H1 (cell line): ENCODE results near the gene RAD51B. TPM values are rescaled to one million over a fixed set of nuclear protein-coding genes. Genes with fewer than 3 reads are reported as not detected.

Experiments used
- CTCF ChIA-PET: fragments of 300-600 bp; sonication (Branson Sonifier 250); formaldehyde crosslinking; loops from one replicate; lab custom pipeline; 2021; ENCODE audit not compliant: partially characterized antibody; lab: Charles Lee
- POLR2A ChIA-PET: fragments of 300-600 bp; sonication (Branson Sonifier 250); formaldehyde crosslinking; loops from one replicate; lab custom pipeline; 2021; ENCODE audit warnings: inconsistent platforms; ENCODE audit not compliant: partially characterized antibody; lab: Charles Lee
- DNase-seq, 2 experiments: peaks; one replicate each; pipeline versions ENCODE4 v3.0.0 to v3.0.0-alpha.2; 2010 to 2022; ENCODE audit warnings: low spot score in 2 of 2, low read depth in 1 of 2, mixed read lengths in 1 of 2
- FAIRE-seq: peaks from 2 replicates; lab custom pipeline; 2011; peaks lifted over from hg19 to GRCh38; lab: Jason Lieb, UNC
- H2AFZ ChIP-seq: 2 replicates; pipeline ENCODE4 v1.8.1; 2012; ENCODE audit warnings: low read length, inconsistent platforms
- H2AK5ac ChIP-seq: 2 replicates; pipeline ENCODE4 v1.6.1; 2013; ENCODE audit warnings: low read depth, low read length
- H2BK120ac ChIP-seq: replicated peaks from 2 replicates; pipeline ENCODE3; 2013; ENCODE audit warnings: low read depth, low read length, inconsistent platforms
- H2BK12ac ChIP-seq: 2 replicates; pipeline ENCODE4 v1.6.1; 2013; ENCODE audit warnings: low read depth, low read length
- H2BK15ac ChIP-seq: 2 replicates; pipeline ENCODE4 v1.6.1; 2013; ENCODE audit warnings: low read length
- H2BK20ac ChIP-seq: 2 replicates; pipeline ENCODE4 v1.6.1; 2013; ENCODE audit warnings: low read length
- H2BK5ac ChIP-seq: 2 replicates; pipeline ENCODE4 v1.6.1; 2013; ENCODE audit warnings: low read depth, low read length
- H3K14ac ChIP-seq: 2 replicates; pipeline ENCODE4 v1.6.1; 2013; ENCODE audit warnings: inconsistent platforms; ENCODE audit not compliant: insufficient read length
- H3K18ac ChIP-seq: 2 replicates; pipeline ENCODE4 v1.6.1; 2013; ENCODE audit warnings: low read length; ENCODE audit errors: extremely low read depth
- H3K23ac ChIP-seq: 2 replicates; pipeline ENCODE4 v1.6.1; 2013; ENCODE audit warnings: inconsistent platforms; ENCODE audit not compliant: insufficient read length
- H3K23me2 ChIP-seq: 2 replicates; pipeline ENCODE4 v1.6.1; 2013; ENCODE audit warnings: low read depth, low read length
- H3K27ac ChIP-seq: 2 replicates; pipeline ENCODE4 v1.6.1; 2011; ENCODE audit warnings: low read depth, low read length, inconsistent platforms
- H3K27me3 ChIP-seq, 4 experiments: replicated peaks in 1 of 4; 1 replicate in 1 of 4; 2 replicates in 3 of 4; pipeline versions ENCODE4 v1.6.1 to v1.8.1; 2011 to 2013; ENCODE audit warnings: low read length in 3 of 4, mild to moderate bottlenecking in 3 of 4, inconsistent platforms in 2 of 4, mixed read lengths in 2 of 4, moderate library complexity in 1 of 4; ENCODE audit not compliant: control insufficient read depth in 3 of 4, insufficient read depth in 3 of 4; ENCODE audit errors: extremely low read depth in 1 of 4
- H3K36me3 ChIP-seq, 4 experiments: 2 replicates each; pipeline versions ENCODE4 v1.6.1 to v1.8.1; 2011 to 2013; ENCODE audit warnings: mild to moderate bottlenecking in 4 of 4, low read length in 3 of 4, moderate library complexity in 2 of 4, control low read depth in 1 of 4, inconsistent platforms in 1 of 4; ENCODE audit not compliant: insufficient read depth in 4 of 4, control insufficient read depth in 2 of 4
- H3K4ac ChIP-seq: replicated peaks from 2 replicates; pipeline ENCODE3; 2013; ENCODE audit warnings: low read length, low read depth, mixed read lengths, inconsistent platforms; ENCODE audit not compliant: insufficient read length
- H3K4me1 ChIP-seq, 4 experiments: replicated peaks in 1 of 4; 1 replicate in 1 of 4; 2 replicates in 3 of 4; pipeline versions ENCODE4 v1.6.1 to v1.8.1; 2011 to 2013; ENCODE audit warnings: low read length in 3 of 4, inconsistent platforms in 2 of 4, mixed read lengths in 1 of 4; ENCODE audit not compliant: insufficient read depth in 4 of 4, control insufficient read depth in 3 of 4
- H3K4me2 ChIP-seq, 2 experiments: 2 replicates each; pipeline versions ENCODE4 v1.6.1 to v1.8.1; 2011 to 2013; ENCODE audit warnings: low read depth in 2 of 2, low read length in 2 of 2, control low read depth in 1 of 2, inconsistent platforms in 1 of 2, mild to moderate bottlenecking in 1 of 2; ENCODE audit not compliant: insufficient read depth in 1 of 2
- H3K4me3 ChIP-seq, 4 experiments: fragments of 200-600, 300-600 bp in 1 of 4; sonication (generic), shearing (Covaris generic), sonication (Bioruptor Twin) in 1 of 4; 2 replicates each; pipeline versions ENCODE4 v1.5.1 to v1.8.1; 2011 to 2016; ENCODE audit warnings: low read length in 4 of 4, low read depth in 3 of 4, control low read depth in 2 of 4, inconsistent platforms in 2 of 4, mild to moderate bottlenecking in 2 of 4, mixed read lengths in 1 of 4, moderate library complexity in 1 of 4; ENCODE audit not compliant: insufficient read depth in 2 of 4; ENCODE audit errors: extremely low read depth in 1 of 4
- H3K56ac ChIP-seq: replicated peaks from 2 replicates; pipeline ENCODE3; 2013; ENCODE audit warnings: low read depth, mild to moderate bottlenecking, mixed read lengths, low read length, inconsistent platforms; ENCODE audit not compliant: insufficient read length
- H3K79me1 ChIP-seq: 2 replicates; pipeline ENCODE4 v1.6.1; 2013; ENCODE audit warnings: low read depth, low read length, control low read depth
- H3K79me2 ChIP-seq, 2 experiments: 2 replicates each; pipeline versions ENCODE4 v1.6.1 to v1.8.1; 2012 to 2013; ENCODE audit warnings: low read length in 2 of 2, mild to moderate bottlenecking in 2 of 2, inconsistent platforms in 1 of 2; ENCODE audit not compliant: insufficient read depth in 2 of 2, control insufficient read depth in 1 of 2
- H3K9ac ChIP-seq, 4 experiments: replicated peaks in 1 of 4; 1 replicate in 1 of 4; 2 replicates in 3 of 4; pipeline versions ENCODE4 v1.6.1 to v1.8.1; 2011 to 2013; ENCODE audit warnings: low read depth in 3 of 4, low read length in 3 of 4, control low read depth in 2 of 4, mild to moderate bottlenecking in 2 of 4, moderate library complexity in 2 of 4, inconsistent platforms in 1 of 4; ENCODE audit errors: extremely low read depth in 1 of 4
- H3K9me3 ChIP-seq, 2 experiments: 2 replicates each; pipeline versions ENCODE4 v1.6.1 to v1.8.1; 2012 to 2013; ENCODE audit warnings: mild to moderate bottlenecking in 2 of 2, moderate library complexity in 2 of 2, control low read depth in 1 of 2, inconsistent platforms in 1 of 2, low read depth in 1 of 2, low read length in 1 of 2, mixed read lengths in 1 of 2; ENCODE audit not compliant: insufficient read depth in 2 of 2
- H4K20me1 ChIP-seq, 2 experiments: replicated peaks in 1 of 2; 2 replicates each; pipeline versions ENCODE3 to v1.8.1; 2011 to 2013; ENCODE audit warnings: inconsistent platforms in 2 of 2, low read length in 2 of 2, mild to moderate bottlenecking in 1 of 2; ENCODE audit not compliant: insufficient read depth in 2 of 2, control insufficient read depth in 1 of 2
- H4K5ac ChIP-seq: 2 replicates; pipeline ENCODE4 v1.6.1; 2013; ENCODE audit warnings: low read length, low read depth, mixed read lengths, inconsistent platforms; ENCODE audit not compliant: insufficient read length
- H4K8ac ChIP-seq: 2 replicates; pipeline ENCODE4 v1.8.0; 2013; ENCODE audit warnings: mild to moderate bottlenecking, moderate library complexity, low read length, inconsistent platforms; ENCODE audit not compliant: insufficient read depth; ENCODE audit errors: extremely low read depth
- H4K91ac ChIP-seq: replicated peaks from 2 replicates; pipeline ENCODE3; 2013; ENCODE audit warnings: low read length, mixed read lengths, inconsistent platforms; ENCODE audit not compliant: insufficient read length
- NRF1 ChIP-seq: IDR thresholded peaks from 2 replicates; pipeline ENCODE4 v1.6.1; 2011; ENCODE audit warnings: mild to moderate bottlenecking, low read depth, low read length, improper control_type of control experiment
- TBP ChIP-seq: IDR thresholded peaks from 2 replicates; pipeline ENCODE4 v1.6.1; 2011; ENCODE audit warnings: low read depth, low read length, improper control_type of control experiment
- WGBS, 2 experiments: shearing (Covaris generic) in 1 of 2; methylation state at CpG; one replicate each; pipeline versions ENCODE4 v1.1.6 to v1.1.7; 2013 to 2015; ENCODE audit warnings: low lambda C conversion rate in 2 of 2, mixed read lengths in 2 of 2, inconsistent platforms in 1 of 2, low coverage in 1 of 2, missing lambda C conversion rate in 1 of 2; ENCODE audit not compliant: insufficient replicate concordance in 2 of 2, insufficient coverage in 1 of 2, insufficient read length in 1 of 2; ENCODE audit errors: extremely low coverage in 1 of 2, missing lambda C conversion rate in 1 of 2; 5-methylcytosine and 5-hydroxymethylcytosine counted together
- polyA plus RNA-seq, 7 experiments: library from polyadenylated mRNA; depleted of rRNA in 3 of 7; stranded (reverse) in 5 of 7; unstranded in 2 of 7; fragments of >200 nt in 5 of 7; fragments of 200-250 nt in 2 of 7; gene quantifications; 1 replicate in 5 of 7; 2 replicates in 1 of 7; 4 replicates in 1 of 7; pipeline versions ENCODE4 v1.2.1 to v1.2.3, GENCODE V29; 2011 to 2013; ENCODE audit warnings: missing spikeins in 2 of 7, mixed read lengths in 2 of 7
- total RNA-seq: library from RNA; stranded (reverse); fragmentation: NEBNext Ultra II Directional; extraction: Animal tissue kit (Norgen Biotek cat#: 25700); gene quantifications from 2 replicates; pipeline ENCODE4 v1.2.1, GENCODE V29; 2021

The RAD51B gene
- total and polyA plus RNA-seq, 2 of the 8 experiments (the other 6 are each of a cell fraction or from before 2014, with no cell fraction given), result 3.9 to 14.9 TPM

DNA sequence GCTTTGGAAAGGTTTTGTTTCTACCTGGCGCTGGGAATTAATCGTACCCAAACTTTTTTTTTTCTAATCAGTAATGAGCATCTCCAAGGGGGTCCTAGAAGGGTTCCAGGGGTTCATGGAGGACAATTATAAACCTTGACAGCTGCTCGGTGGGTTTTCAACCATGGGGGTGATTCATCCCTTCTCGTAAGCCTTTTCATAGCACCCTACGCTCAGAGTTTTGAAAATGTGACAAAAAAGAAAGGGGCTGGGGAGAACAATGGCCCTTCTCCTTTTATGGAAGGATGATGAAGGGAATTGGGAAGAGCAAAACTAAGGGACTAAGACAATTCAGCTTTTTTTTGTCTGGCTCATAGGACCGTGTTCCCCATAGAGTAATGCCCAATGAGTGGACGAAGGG, 776.6 kb downstream of the RAD51B start:
- Histone ChIP-seq H3K56ac (no peak overlapping the region), H2AFZ (no peak overlapping the region), H3K4me3 (no peak overlapping the region), H3K14ac (no peak overlapping the region), H3K4me1 (peaks cover 0 to 6% (median 3%) of the 10 kb centered on the region in 4 experiments; a peak in 4 of 7 replicates), H3K23me2 (no peaks in the 10 kb centered on the region; the same call in 1 of the 2 replicates), H2BK12ac (no peak overlapping the region), H2BK5ac (no peak overlapping the region), H3K79me2 (no peaks in the 10 kb centered on the region), H3K23ac (no peak overlapping the region), H3K4me2 (no peak overlapping the region), H3K9ac (no peak overlapping the region), H4K20me1 (no peaks in the 10 kb centered on the region), H3K36me3 (no peaks in the 10 kb centered on the region), H4K91ac (no peak overlapping the region), H3K27me3 (no peaks in the 10 kb centered on the region), H2BK120ac (no peak overlapping the region), H4K5ac (no peak overlapping the region), H3K4ac (no peak overlapping the region)
- DNase-seq (no peak), FAIRE-seq (no peak)
- POLR2A ChIA-PET, result interaction anchor here (0.6 to 0.9 kb wide), 2 partner anchors 9 to 72 kb away, joined by 3 to 4 read pairs; no protein-coding TSS in a partner anchor
- TF ChIP-seq TBP, result no peak
- TF ChIP-seq NRF1, result no peak
- TF ChIP-seq, all 59 proteins: peak for 0
- no peak overlapping the region for H2BK20ac ChIP-seq
- 92% methylated on average over 7 of the region's 7 CpGs; no CpG with 5 or more reads in 1 of the 2 experiments for WGBS, 2 experiments
- no peak overlapping the region for H2AK5ac ChIP-seq
- no peak overlapping the region for H2BK15ac ChIP-seq
- no peak overlapping the region for H3K27ac ChIP-seq
- no peaks in the 10 kb centered on the region for H3K9me3 ChIP-seq
- no peak overlapping the region for H3K18ac ChIP-seq
- H3K79me1 ChIP-seq, result no peaks in the 10 kb centered on the region
- CTCF ChIA-PET, result interaction anchor here (0.7 to 1.0 kb wide), 3 partner anchors 8 to 92 kb away, joined by 3 to 4 read pairs (median 3); no protein-coding TSS in a partner anchor
- no peak overlapping the region for H4K8ac ChIP-seq
